Left lung (tissue), 10 donors: ENCODE measurements around the gene CHRND. TPM values are rescaled to one million over a fixed set of nuclear protein-coding genes. Genes with fewer than 3 reads are reported as not detected.

Experiments used
- ATAC-seq: fragments of 200-7000 bp; cut with Tn5 transposase; one replicate; pipeline ENCODE4 v1.9.1; 2020; ENCODE audit warnings: moderate library complexity
- DNase-seq, 4 donors: peaks; one replicate each; pipeline ENCODE4 v3.0.0-alpha.2; 2013 to 2020
- H3K27ac ChIP-seq, 2 donors: fragments of 200-600 bp; sonication (generic) in 1 of 2; one replicate each; pipeline versions ENCODE4 v1.5.0 to v1.8.0; 2020 to 2021
- H3K27me3 ChIP-seq, 2 donors: fragments of 200-600 bp; sonication (generic) in 1 of 2; one replicate each; pipeline versions ENCODE4 v1.5.0 to v1.8.0; 2020 to 2021
- H3K36me3 ChIP-seq, 2 donors: fragments of 200-600 bp; sonication (generic) in 1 of 2; one replicate each; pipeline versions ENCODE4 v1.5.0 to v1.8.0; 2020 to 2021
- H3K4me1 ChIP-seq, 2 donors: fragments of 200-600 bp; one replicate each; pipeline ENCODE4 v1.8.0; 2021
- H3K4me3 ChIP-seq, 2 donors: fragments of 200-600 bp; sonication (generic) in 1 of 2; one replicate each; pipeline versions ENCODE4 v1.5.0 to v1.8.0; 2020 to 2021; ENCODE audit warnings: mild to moderate bottlenecking in 1 of 2
- H3K9me3 ChIP-seq, 2 donors: fragments of 200-600 bp; sonication (generic) in 1 of 2; one replicate each; pipeline versions ENCODE4 v1.5.0 to v1.8.0; 2020 to 2021
- intact Hi-C, 2 donors: fragments of 100-400 bp; cut with DNase I; formaldehyde crosslinking; loops; one replicate each; pipeline versions ENCODE4 v1.11.2 to v1.14.2; 2022
- polyA plus RNA-seq, 6 donors: library from polyadenylated mRNA; unstranded; fragments of 120-200 nt; gene quantifications; one replicate each; pipeline ENCODE4 v1.2.1, GENCODE V29; 2013; ENCODE audit not compliant: insufficient read length in 6 of 6
- total RNA-seq, 2 donors: library from RNA; stranded (reverse); fragmentation: NEBNext Ultra II Directional; extraction: Animal tissue kit (Norgen Biotek cat#: 25700); gene quantifications; one replicate each; pipeline ENCODE4 v1.2.1, GENCODE V29; 2021
- TF ChIP-seq, protein P1 (sequence below), 2 donors: fragments of 200-600 bp; sonication (generic) in 1 of 2; IDR thresholded peaks; one replicate each; pipeline versions ENCODE4 v1.5.0 to v1.8.0; 2021; ENCODE audit warnings: antibody characterized with exemption in 2 of 2
- donor health status: DM: no; HTN: yes; CAD: no.
- donor health status: DM: no; HTN: no; CAD: no.

The CHRND gene
- total and polyA plus RNA-seq, 8 donors: not detected

DNA sequence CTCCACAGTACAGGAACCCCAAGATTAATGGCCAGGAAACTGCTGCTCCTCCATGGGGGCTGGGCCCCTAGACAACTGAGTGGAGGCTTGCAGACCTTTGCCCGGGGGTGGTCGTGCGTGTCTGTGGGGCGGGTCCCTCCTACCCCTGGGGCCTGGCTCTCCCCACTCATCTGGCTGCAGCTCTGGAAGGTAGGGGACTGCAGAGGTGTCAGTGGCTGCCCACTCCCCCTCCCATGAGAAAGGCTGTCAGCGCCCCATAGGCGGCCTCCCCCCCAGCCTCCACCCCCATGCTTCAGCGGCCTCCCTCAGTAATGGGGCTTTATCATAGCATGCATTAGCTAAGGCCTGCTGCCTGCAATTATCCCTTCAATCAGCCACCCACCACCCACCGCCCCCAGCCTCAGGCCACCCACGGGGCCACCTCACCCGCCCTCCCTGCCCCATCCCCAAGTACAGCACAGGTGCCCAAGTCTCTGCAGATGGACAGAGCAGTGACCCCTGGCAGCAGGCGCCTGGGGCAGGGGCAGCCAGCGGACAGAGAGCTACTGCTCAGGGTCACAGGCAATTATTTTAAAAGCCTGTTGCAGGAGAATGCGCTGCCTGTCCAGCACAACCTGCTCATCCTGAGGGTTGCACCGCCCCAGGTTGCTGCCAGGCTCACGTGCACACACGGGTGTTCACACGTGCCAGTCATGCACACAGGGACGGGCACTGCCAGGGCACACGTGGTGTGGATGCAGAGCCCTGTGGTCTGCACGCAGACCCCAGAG lies 29.3 kb upstream of the CHRND start:
- Histone ChIP-seq H3K27me3 (peaks cover 0 to 31% of the 10 kb centered on the region in 2 donors), H3K9me3 (no peaks in the 10 kb centered on the region), H3K27ac (no peak overlapping the region), H3K36me3 (no peaks in the 10 kb centered on the region), H3K4me1 (no peaks in the 10 kb centered on the region), H3K4me3 (no peak overlapping the region)
- DNase-seq (peak in 1 of 4 donors; percentile 58), ATAC-seq (no peak)
- TF ChIP-seq, protein P1, sequence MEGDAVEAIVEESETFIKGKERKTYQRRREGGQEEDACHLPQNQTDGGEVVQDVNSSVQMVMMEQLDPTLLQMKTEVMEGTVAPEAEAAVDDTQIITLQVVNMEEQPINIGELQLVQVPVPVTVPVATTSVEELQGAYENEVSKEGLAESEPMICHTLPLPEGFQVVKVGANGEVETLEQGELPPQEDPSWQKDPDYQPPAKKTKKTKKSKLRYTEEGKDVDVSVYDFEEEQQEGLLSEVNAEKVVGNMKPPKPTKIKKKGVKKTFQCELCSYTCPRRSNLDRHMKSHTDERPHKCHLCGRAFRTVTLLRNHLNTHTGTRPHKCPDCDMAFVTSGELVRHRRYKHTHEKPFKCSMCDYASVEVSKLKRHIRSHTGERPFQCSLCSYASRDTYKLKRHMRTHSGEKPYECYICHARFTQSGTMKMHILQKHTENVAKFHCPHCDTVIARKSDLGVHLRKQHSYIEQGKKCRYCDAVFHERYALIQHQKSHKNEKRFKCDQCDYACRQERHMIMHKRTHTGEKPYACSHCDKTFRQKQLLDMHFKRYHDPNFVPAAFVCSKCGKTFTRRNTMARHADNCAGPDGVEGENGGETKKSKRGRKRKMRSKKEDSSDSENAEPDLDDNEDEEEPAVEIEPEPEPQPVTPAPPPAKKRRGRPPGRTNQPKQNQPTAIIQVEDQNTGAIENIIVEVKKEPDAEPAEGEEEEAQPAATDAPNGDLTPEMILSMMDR (IDR thresholded peaks at IDR 0.05): no peak
- intact Hi-C loops: no loop called here

DNA sequence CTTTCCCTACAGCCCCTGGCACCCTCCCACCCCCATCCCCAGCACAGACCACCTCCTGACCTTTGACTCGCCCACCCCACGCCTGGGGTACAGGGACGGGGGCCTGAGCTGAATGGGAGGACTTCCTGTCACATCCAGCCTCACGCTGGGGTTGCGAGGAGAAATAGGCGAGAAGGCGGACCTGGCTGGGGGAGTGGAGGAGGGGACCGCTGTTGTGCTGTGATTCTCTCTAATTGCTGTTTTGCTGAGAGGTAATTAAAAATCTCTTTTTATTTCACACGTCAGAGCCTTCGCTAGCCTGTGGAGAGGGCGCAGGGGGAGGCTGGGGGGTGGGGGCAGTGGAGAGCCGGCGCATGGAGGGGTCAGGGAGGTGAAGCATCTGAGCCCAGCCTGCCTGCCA lies 28.6 kb upstream of the CHRND start:
- TF ChIP-seq, protein P1 (IDR thresholded peaks at IDR 0.05): no peak
- H3K27me3 ChIP-seq: peaks cover under 1 to 38% of the 10 kb centered on the region in 2 donors
- ATAC-seq (no peak), DNase-seq (no peak)
- no peaks in the 10 kb centered on the region for H3K4me1 ChIP-seq
- intact Hi-C loops: no loop called here
- no peak overlapping the region for H3K27ac ChIP-seq
- no peaks in the 10 kb centered on the region for H3K9me3 ChIP-seq
- H3K36me3 ChIP-seq: no peaks in the 10 kb centered on the region
- no peak overlapping the region for H3K4me3 ChIP-seq

DNA sequence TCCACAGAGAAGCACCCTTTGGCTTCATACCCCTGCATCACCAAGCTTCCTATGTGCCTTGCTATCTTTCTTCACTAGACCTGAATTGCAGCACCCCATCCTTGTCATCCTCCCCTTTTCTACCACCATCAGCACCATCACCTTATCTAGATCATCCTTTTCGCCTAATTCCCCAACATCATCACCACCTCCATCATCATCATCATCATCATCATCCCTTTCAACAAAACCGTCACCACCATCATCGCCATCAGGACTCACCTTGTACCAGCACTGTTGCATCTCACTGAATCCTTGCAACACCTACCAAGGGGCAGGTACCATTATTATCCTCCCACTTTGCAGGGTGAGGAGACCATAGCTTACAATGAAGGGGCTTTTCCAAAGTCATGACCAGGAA lies 27.5 kb upstream of the CHRND start:
- intact Hi-C loops: no loop called here
- no peak for ATAC-seq
- no peak for DNase-seq
- peaks cover 8 to 43% of the 10 kb centered on the region in 2 donors for H3K27me3 ChIP-seq
- no peak overlapping the region for H3K27ac ChIP-seq
- H3K9me3 ChIP-seq: no peaks in the 10 kb centered on the region
- H3K4me1 ChIP-seq: peaks cover 6 to 9% of the 10 kb centered on the region in 2 donors
- no peak overlapping the region for H3K4me3 ChIP-seq
- TF ChIP-seq, protein P1 (IDR thresholded peaks at IDR 0.05): no peak
- H3K36me3 ChIP-seq: no peaks in the 10 kb centered on the region

DNA sequence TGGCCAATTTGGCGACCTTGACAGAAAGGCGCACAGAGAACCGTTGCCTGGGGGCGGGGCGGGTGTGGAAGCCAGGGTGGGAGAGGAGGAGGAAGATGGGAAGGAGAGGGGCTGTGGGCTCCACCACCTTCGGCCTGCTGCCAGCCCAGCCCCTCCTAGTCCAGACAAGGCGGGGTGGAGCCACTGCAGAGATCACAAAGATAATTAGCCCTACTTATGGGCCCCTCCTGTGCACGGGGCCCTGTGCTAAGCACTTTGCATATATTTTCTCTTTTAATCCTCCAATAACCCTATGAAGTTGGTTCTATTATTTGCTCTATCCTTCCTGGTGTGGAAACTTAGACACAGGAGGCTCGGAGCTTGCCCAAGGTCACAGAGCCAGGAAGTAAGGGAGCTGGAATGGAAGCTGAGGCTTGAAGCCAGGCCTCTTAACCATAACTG lies 24.6 kb upstream of the CHRND start:
- Histone ChIP-seq H3K27ac (no peak overlapping the region), H3K4me3 (no peak overlapping the region), H3K9me3 (no peaks in the 10 kb centered on the region), H3K27me3 (peaks cover 23 to 72% of the 10 kb centered on the region in 2 donors), H3K36me3 (no peaks in the 10 kb centered on the region), H3K4me1 (peaks cover 7 to 13% of the 10 kb centered on the region in 2 donors)
- DNase-seq (no peak), ATAC-seq (no peak)
- intact Hi-C loops: no loop called here
- TF ChIP-seq, protein P1 (IDR thresholded peaks at IDR 0.05): no peak

DNA sequence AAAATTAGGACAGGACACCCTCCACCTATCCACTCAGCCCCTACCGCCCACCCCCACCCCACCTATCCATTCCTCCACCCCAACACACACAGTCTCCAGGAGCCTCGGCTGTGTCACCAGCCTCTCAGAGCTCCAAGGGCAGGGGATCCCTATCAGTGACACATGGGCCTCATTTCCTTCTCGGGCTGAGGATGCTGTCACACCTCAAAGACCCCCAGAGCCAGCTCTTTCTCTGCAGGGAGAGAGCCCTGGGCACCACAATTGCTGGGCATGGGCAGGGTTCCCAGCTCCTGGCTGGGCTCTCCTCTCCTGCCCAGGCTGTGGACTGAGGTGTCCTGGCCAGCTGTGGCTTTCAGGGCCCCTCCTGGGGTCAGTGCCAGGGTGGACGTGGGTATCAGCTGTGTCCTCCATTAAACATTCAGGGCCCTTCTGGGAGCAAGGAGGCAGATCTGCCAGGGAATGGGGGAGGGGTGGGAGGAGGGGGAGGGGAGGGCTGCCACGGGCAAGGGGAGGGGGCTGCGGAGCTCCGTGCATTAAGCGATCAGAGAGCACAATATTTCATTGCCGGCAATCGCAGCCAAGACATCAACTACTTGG lies 24.1 kb upstream of the CHRND start:
- H3K4me3 ChIP-seq: no peak overlapping the region
- DNase-seq (no peak), ATAC-seq (no peak)
- TF ChIP-seq, protein P1 (IDR thresholded peaks at IDR 0.05): no peak
- H3K4me1 ChIP-seq: peaks cover 7 to 13% of the 10 kb centered on the region in 2 donors
- H3K27ac ChIP-seq: no peak overlapping the region
- no peaks in the 10 kb centered on the region for H3K9me3 ChIP-seq
- intact Hi-C loops: no loop called here
- no peaks in the 10 kb centered on the region for H3K36me3 ChIP-seq
- peaks cover 23 to 76% of the 10 kb centered on the region in 2 donors for H3K27me3 ChIP-seq
